Measurements from ENCODE around the gene ATP8A1. TPM values are rescaled to one million over a fixed set of nuclear protein-coding genes. Genes with fewer than 3 reads are reported as not detected.
"Not testable (repeated sequence)": the region's sequence is repeated elsewhere in the genome, so short reads cannot be mapped to it uniquely, and the experiment has no call there.

Gene ATP8A1
- total RNA-seq, 1 donor from 2014 or later = 1.0 TPM

DNA sequence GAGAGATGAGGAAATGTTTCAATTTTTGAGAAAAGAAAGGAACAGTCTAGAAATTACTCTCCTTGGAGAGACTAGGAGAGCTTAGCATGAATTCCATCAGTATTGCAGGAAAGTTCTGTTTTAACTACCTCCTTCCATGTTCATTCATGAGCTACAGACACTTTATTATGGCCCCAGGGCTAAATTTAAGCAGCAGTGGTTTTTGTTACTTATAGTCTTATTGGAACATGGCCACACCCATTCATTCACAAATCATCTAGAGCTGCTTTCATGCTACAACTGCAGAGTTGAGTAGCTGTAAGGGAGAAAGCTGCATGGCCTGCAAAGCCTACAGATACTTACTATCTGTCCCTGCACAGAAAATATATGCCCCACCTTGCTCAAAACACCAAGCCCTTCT is 178.0 kb downstream of the ATP8A1 start:
- no peak for DNase-seq (ENCODE audit: low spot score)
- no peak for ATAC-seq

DNA sequence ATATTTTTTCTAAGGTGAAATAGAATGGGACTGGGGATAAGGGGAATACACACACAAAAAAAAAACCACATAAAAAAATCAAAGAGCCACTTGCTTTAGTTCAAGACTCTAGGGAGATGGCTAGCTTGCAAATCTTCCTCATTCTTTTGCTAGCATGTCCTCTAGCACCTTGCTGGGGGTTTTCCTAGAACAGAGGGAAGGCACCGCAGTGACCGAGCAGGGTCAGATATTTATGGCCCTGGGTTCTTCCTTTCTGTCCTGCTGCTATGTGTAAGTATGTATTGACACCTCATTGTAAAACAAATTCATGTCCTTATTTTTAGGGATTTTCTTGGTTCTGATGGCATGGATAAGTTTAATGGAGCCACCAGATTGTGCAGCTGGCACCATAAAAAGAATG is 178.4 kb downstream of the ATP8A1 start:
- DNase-seq (ENCODE audit: low spot score) (no peak), ATAC-seq (no peak)

DNA sequence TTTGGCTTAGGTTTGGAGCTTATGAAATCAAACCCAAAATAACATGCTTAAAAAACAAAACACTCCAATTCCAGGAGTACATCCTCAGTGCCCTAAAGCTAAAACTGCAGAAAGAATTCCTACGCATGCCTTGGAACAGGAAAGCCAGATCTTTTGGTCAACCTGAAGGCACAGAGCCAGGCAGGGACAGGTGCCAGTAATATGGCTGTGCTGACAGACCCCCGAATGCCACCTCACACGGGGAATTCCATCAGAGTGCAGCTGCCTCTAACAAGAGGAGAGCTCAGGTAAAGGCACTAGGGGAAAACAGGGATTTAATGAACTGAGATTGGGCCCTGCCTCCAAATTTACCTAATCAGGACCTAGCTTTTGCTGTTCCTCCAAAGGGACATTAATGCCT is 182.5 kb downstream of the ATP8A1 start:
- DNase-seq (ENCODE audit: low spot score) (no peak), ATAC-seq (no peak)

DNA sequence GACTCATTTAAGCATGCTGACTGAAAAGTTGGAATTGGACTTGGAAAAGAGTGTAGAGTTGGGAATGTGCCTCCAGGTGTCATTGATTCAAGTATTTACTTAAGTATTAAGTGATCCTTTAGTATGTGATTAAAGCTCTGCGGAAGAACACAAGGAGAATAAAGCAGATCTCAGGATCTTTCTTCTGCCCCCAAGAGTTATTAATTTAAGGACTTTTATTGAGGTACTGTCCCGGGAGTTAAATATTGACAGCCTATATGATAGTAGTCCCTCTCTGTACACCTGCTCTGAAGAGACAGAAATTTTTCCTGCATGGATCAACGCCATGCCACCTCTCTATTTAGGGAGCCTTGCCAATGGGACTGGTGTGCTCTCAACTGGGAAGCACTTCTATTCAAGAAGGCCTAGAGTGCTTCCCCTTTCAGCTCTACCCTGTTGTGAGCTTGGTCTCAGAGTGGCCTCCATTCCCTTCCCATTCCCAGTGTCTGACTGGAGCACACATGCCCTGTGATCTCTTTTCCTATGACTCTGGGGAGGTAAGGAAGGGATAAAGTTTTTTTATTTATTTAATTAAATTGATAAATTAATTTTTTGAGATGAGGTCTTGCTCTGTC is 183.7 kb downstream of the ATP8A1 start:
- DNase-seq (ENCODE audit: low spot score) (no peak), ATAC-seq (no peak)

DNA sequence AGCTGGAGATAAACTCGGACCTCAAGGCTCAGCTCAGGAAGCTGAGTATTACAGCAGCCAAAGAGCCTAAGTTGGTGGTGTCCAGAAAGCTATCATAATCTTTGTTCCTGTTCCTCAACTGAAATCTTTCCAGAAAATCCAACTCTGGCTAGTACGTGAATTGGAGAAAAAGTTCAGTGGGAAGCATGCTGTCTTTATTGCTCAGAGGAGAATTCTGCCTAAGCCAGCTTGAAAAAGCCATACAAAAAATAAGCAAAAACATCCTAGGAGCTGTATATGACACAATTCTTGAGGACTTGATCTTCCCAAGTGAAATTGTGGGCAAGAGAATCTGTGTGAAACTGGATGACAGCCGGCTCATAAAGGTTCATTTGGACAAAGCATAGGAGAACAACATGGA is 185.0 kb downstream of the ATP8A1 start:
- DNase-seq (ENCODE audit: low spot score) (no peak), ATAC-seq (no peak)

DNA sequence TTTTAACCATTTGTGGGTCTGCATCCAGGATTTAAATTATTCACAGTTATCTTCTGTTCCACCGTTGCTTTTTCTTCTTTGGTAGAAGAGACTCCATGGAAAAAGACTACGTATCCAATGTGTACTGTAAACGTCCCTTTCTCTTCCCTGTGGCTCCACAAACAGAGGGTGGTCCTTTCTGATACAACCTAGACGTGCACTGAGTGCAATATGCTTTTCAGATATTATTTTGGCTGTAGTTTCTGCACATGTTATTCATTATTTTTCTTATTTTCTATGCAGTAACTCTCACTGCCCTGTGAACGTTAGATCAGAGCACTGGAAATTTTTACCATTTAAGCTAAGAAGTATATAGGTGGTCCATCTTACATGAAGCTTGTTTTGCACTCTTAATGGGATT is 186.9 kb downstream of the ATP8A1 start:
- no peak for DNase-seq (ENCODE audit: low spot score)
- ATAC-seq = no peak

DNA sequence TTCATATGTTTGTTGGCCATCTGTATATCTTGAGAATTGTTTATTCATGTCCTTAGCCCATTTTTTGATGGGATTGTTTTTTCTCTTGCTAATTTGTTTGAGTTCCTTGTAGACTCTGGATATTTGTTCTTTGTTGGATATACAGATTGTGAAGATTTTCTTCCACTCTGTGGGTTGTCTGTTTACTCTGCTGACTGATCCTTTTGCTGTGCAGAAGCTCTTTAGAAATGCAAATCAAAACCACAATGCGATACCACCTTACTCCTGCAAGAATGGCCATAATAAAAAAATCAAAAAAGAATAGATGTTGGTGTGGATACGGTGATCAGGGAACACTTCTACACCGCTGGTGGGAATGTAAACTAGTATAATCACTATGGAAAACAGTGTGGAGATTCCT is 189.1 kb downstream of the ATP8A1 start:
- DNase-seq (ENCODE audit: low spot score); ATAC-seq: not testable (repeated sequence)

DNA sequence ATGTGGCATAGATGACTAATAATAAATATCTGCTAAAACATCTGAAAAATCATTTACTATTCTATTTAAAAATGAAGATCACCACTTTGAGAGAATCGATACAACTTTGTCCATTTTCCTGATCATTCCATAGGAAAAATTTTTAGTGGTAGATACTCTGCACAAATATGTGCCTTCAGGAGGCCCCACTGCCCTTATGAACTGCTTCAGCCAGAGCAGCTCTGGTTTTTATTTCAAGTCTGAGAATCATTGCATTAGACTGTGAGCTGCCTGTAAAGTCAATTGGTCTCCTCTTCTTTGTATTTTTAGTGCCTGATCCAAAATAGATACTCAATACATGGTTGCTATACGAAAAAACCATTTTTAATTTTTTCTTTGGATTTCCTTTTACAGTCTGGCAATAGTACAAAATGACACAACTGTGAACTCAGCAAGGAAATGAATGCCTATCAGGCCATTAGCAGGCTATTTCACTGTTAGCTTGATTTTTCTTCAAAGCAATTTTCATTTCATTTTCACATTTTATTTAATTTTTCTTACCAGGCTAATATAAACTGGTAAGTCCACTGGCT is 190.5 kb downstream of the ATP8A1 start:
- no peak for DNase-seq (ENCODE audit: low spot score)
- no peak for ATAC-seq

DNA sequence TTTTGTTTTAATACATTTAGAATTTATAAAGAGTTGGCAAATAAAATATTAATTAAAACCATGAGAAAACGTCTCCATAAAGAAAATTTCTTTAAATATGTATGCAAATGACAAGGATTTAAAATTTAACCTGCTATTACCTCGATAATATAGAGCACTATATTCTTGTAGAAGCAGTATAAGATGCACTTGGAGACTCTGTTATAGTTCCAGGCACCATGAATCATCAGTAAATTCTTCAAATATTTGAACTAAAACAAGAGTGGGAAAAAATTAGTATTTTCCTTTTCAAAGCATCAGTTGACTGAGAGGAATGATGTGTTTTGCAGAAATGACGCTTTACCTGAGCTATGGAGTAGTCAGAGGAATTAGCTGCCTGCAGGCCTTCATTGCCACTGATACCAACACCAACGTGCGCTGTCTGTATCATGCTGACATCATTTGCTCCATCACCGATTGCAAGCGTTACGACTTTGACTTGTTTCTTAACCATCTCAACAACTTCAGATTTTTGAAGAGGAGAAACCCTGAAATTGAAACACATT is 192.3 kb downstream of the ATP8A1 start:
- ATAC-seq (no peak), DNase-seq (ENCODE audit: low spot score) (no peak)

DNA sequence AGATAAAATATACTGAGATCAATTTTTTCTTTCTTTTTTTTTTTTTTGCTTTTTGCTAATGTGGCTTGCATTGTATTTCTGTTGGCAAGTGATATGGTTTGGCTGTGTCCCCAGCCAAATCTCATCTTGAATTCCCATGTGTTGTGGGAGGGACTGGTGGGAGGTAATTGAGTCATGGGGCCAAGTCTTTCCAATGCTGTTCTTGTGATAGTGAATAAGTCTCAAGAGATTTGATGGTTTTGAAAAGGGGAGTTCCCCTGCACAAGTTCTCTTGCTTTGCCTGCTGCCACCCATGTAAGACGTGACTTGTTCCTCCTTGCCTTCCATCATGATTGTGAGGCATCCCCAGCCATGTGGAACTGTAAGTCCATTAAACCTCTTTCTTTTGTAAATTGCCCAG is 195.7 kb downstream of the ATP8A1 start:
- DNase-seq (ENCODE audit: low spot score); ATAC-seq: not testable (repeated sequence)

DNA sequence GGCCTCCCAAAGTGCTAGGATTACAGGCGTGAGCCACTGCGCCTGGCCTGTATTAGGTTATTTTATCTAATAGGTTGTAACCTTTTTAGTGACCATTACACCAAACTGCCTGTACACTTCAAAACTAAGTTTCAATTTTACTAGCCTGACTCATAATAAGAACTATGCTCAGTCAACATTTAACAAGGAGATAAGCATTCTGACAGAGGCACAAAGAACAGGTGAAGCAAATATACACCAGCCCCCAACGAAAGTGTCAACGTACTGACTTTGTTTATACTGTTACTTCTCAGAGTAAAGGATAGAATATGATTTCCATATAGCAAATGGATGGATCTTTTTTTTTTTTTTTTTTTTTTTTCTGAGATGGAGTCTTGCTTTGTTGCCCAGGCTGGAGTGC is 196.9 kb downstream of the ATP8A1 start:
- ATAC-seq (no peak), DNase-seq (ENCODE audit: low spot score) (no peak)

DNA sequence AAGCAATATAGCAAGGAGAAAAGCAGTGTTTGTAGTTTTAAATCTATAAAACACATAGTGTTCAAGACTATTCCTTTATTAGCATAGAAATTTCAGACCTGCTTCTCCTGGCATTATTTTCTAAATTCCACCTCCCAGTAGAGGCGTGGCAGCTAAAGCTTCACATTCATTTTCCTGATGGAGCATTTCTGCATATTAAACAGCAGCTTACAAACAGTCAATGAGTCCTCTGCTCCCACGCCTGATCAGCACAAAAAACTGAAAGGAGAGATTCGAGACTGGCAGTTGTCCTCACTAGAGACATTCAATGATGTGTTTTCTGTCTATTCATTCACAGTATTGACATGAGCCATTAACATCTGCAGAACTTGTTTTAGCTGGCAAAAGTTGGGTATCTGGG is 198.2 kb downstream of the ATP8A1 start:
- no peak for ATAC-seq

DNA sequence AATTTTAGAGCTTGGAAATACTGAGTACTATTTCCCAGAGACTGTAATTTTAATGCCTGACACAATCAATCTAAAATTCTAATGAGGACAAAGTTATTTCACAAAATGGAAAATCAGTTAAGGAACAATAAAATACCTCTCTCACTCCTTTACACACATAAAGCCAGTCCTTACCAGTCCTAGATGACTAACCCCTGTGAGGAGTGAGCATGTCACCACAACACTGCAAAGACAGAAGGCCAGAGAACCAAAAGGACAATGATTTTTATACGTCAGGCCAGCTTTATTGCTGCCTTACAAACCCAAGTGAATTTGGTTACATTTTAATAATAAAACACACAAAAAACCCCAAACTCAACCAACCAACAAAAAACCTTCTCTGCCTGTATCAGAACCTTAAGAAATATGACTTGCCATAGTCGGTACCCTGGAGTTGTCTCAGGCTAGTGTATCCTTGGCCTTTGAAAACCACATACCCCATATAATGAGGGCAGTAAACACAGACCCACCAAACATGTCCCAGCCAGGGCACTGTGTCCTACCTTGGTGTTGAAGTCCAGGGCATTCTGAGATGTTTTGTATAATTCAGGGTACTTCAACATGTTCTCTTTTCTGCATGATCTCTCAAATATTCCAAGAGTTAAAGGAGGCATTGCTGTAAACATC is 202.0 kb downstream of the ATP8A1 start:
- ATAC-seq (no peak), DNase-seq (ENCODE audit: low spot score) (no peak)

More for the DNA sequence above, 198.2 kb downstream of the ATP8A1 start:
- no peak for DNase-seq (ENCODE audit: low spot score)

DNA sequence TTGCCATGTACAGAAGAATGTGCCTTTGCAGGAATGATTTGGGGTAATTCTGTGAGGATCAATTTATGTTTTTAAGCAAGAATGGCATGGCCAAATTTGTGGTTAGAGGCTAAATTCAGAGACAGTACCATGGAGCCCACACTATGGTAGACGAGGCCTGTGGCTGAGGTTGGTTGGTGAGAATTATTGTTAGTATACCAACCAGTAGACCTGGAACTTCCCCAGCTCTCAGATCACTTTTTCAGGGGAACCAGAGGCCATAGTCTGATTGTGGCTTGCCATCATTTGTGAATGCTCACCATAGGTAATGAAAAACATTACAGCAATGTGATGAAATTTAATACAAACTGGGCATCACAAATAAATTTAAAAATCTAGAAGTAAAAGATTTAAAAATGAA is 203.3 kb downstream of the ATP8A1 start:
- DNase-seq (ENCODE audit: low spot score) = no peak
- ATAC-seq = no peak

DNA sequence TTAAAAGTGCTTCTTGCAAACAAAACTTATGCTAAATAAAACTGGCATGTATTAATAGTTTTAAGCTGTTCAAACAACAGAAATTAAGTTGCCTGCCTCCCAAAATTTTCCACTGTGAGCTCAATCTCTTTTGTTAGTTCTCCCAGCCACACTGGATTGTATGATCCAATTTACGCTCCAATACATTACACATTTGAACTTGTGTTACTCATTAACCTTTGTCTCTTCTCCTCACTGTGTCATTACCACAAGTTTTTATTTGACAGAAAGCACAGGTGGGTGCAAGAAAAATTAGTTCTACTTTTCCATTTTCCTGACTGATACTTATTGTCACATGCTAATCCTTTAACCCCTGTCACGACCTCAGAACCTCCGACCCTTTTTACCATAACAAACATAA is 204.1 kb downstream of the ATP8A1 start:
- ATAC-seq (peak; percentile 34), DNase-seq (ENCODE audit: low spot score) (no peak)

DNA sequence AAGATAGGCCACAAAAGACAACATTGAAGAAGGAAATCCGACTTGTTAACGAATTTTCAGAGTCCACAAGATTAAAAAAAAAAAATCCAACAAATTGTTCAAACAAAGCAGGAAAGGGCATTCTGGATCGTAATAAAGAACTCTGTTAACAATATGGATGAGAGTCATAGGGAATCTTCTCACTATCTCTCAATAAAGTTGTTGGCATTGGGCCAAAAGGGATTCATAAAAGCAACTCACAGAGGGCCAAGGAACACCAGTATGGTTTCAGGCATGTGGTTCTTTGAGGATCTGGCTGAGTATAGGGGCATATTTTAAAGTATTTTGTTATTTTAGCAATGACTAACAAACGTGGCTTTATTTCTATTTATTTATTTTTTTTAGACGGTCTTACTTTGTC is 210.1 kb downstream of the ATP8A1 start:
- no peak for ATAC-seq
- no peak for DNase-seq (ENCODE audit: low spot score)

DNA sequence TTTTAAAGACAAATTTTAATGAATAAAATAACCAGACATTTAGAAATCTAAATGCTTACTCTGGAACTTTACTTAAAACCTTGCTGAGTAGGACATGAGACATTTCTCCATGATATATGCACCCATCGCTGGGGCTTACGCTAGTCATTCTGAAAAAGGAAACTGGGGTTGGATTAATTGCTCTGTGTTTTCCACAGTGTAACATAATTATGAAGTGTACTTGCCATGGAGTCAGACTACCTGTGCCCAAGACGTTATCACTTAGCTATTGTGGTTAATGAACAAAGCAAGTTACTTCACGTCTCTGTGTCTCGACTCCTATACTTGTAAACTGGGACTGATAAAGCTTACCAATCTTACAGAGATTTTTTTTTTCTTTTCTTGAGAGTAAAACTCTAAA is 211.9 kb downstream of the ATP8A1 start:
- DNase-seq (ENCODE audit: low spot score) (no peak), ATAC-seq (no peak)

DNA sequence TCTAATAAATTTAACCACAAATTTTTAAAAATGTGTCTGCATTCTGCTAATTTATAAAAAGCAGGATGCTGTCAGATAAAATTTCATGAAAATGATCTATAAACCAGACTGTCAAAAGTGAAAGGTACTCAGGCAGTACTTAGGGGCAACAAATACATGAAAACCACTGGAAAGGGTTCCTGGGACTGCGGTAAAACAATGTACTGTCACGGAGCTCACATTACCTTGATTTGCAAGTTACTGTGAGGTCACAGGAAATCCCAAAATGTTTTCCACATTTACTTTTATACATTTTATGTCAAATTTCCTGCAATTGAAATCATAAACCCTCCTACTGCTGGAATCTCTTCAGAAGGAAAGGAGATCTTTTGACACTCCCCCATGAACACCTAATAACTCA is 214.3 kb downstream of the ATP8A1 start:
- ATAC-seq = no peak
- no peak for DNase-seq (ENCODE audit: low spot score)

DNA sequence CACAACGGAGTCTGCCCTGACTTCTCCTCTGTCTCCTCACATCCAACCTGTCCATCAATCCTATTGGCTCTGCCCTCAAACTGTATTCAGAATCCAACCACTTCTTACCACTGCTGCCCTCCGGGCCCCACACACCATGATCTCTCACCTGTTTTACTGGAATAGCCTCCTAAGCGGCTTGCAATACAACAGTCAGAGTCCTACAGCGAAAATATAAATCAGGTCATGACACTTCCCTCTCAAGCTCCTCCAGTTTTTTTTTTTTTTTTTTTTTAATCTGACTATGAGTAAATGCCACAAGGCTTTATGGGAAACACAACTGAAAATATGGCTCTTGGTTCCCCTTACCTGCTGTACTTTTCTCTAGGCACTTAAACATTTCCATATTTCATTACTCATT is 216.8 kb downstream of the ATP8A1 start:
- ATAC-seq = no peak
- DNase-seq (ENCODE audit: low spot score) = no peak

DNA sequence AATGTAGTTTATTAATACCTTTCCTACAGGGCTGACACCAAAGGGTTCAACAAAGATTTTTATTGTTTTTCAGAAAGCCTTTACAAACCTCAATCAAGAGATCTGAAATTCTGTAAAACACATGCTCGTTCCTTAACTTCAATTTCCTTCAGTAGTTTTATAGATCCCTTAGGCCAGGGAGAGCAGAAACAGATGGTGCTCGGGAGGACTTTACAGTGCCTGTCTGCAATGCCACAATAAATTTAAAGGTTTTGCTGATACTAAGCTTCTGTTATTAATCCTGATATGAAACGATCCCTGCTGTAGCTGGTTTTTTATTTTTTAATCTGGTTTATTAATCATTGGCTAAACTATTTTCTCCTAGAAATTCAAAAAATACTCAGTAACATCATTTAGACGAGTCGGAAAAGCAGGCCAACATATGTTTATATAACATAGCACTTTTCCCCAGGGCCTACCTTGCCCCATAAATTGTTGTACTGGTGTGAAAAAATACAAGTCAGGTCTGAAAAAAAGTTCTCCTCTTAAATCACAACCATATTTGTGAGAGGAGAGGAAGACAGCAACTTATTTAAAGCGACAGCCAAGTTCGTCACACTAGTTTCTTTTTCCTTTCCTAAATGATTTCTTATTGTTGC is 219.9 kb downstream of the ATP8A1 start:
- ATAC-seq (no peak), DNase-seq (ENCODE audit: low spot score) (no peak)

DNA sequence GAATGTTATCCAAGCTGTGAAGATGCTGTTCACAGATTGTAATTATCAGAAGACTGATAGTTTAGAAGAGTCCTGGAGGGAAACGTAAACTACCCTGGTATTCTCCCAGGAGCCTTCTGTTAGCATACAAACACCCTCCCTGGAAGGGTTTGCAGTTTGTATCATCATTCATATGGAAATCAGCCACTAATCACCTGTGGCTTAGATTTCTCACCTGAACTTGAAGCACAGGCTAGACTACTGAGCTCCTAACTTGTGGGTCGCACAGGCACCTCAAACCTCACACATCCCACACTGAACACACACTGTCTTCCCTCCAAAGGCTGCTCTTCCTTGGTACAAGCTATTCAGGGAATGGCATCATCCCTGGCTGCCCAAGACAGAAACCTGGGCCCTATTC is 228.9 kb downstream of the ATP8A1 start:
- DNase-seq (ENCODE audit: low spot score) = no peak
- no peak for ATAC-seq
